ENCODE measurements around the gene GRIN2D. TPM values are rescaled to one million over a fixed set of nuclear protein-coding genes. Genes with fewer than 3 reads are reported as not detected.
A peak's percentile ranks its signal among the peaks of the same experiment; 100 is the strongest.

GRIN2D gene
- polyA plus RNA-seq, 1 donor from 2014 or later = 1.8 TPM

DNA sequence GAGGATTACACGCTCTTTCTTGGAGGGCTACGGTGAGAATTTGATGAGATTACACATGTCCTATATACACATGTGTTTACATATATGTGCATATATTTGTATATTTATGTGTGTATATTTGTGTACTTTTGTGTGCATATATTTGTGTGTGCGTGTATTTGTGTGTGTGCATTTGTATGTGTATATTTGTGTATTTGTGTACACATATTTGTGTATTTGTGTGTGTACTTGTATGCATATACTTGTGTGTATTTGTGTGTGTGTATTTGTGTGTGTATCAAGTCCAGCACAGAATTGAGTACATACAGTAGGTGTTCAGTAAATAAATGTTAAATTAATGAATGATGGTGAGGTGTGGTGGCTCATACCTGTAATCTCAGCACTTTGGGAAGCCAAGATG lies 31.6 kb upstream of the GRIN2D start:
- Histone ChIP-seq H3K36me3 (ENCODE audit: insufficient read depth, low read length) (no peaks in the 10 kb centered on the region), H3K9me3 (ENCODE audit: low read length) (no peaks in the 10 kb centered on the region), H3K4me3 (ENCODE audit: low read length) (no peak overlapping the region), H2AFZ (ENCODE audit: low read depth, low read length) (no peak overlapping the region), H3K9ac (ENCODE audit: low read length) (no peak overlapping the region), H3K27ac (ENCODE audit: low read length) (no peak overlapping the region), H3K9me2 (ENCODE audit: insufficient read depth, low read length) (no peaks in the 10 kb centered on the region), H4K20me1 (ENCODE audit: insufficient read depth) (no peaks in the 10 kb centered on the region), H3K27me3 (ENCODE audit: insufficient read depth, low read depth, low read length) (no peaks in the 10 kb centered on the region), H3K79me2 (replicated peaks; ENCODE audit: insufficient read depth, low read length) (no peaks in the 10 kb centered on the region), H3F3A (ENCODE audit: insufficient read depth, low read length, poor library complexity, severe bottlenecking) (no peaks in the 10 kb centered on the region), H3K4me2 (ENCODE audit: low read length) (no peak overlapping the region)
- TF ChIP-seq TAF1 (IDR thresholded peaks at IDR 0.05; ENCODE audit: low read depth) (no peak), EZH2 (IDR thresholded peaks at IDR 0.05; ENCODE audit: borderline replicate concordance, insufficient read depth, low read length, poor library complexity, severe bottlenecking) (no peak), RAD21 (conservative IDR thresholded peaks at IDR 0.05) (no peak), MXI1 (conservative IDR thresholded peaks at IDR 0.05; ENCODE audit: poor library complexity, severe bottlenecking) (no peak), POLR2AphosphoS5 (IDR thresholded peaks at IDR 0.05) (no peak), SMC3 (conservative IDR thresholded peaks at IDR 0.05; ENCODE audit: poor library complexity) (no peak)
- TF ChIP-seq, protein P1, sequence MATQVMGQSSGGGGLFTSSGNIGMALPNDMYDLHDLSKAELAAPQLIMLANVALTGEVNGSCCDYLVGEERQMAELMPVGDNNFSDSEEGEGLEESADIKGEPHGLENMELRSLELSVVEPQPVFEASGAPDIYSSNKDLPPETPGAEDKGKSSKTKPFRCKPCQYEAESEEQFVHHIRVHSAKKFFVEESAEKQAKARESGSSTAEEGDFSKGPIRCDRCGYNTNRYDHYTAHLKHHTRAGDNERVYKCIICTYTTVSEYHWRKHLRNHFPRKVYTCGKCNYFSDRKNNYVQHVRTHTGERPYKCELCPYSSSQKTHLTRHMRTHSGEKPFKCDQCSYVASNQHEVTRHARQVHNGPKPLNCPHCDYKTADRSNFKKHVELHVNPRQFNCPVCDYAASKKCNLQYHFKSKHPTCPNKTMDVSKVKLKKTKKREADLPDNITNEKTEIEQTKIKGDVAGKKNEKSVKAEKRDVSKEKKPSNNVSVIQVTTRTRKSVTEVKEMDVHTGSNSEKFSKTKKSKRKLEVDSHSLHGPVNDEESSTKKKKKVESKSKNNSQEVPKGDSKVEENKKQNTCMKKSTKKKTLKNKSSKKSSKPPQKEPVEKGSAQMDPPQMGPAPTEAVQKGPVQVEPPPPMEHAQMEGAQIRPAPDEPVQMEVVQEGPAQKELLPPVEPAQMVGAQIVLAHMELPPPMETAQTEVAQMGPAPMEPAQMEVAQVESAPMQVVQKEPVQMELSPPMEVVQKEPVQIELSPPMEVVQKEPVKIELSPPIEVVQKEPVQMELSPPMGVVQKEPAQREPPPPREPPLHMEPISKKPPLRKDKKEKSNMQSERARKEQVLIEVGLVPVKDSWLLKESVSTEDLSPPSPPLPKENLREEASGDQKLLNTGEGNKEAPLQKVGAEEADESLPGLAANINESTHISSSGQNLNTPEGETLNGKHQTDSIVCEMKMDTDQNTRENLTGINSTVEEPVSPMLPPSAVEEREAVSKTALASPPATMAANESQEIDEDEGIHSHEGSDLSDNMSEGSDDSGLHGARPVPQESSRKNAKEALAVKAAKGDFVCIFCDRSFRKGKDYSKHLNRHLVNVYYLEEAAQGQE (IDR thresholded peaks at IDR 0.05; ENCODE audit: borderline replicate concordance) = no peak
- TF ChIP-seq, protein P2, sequence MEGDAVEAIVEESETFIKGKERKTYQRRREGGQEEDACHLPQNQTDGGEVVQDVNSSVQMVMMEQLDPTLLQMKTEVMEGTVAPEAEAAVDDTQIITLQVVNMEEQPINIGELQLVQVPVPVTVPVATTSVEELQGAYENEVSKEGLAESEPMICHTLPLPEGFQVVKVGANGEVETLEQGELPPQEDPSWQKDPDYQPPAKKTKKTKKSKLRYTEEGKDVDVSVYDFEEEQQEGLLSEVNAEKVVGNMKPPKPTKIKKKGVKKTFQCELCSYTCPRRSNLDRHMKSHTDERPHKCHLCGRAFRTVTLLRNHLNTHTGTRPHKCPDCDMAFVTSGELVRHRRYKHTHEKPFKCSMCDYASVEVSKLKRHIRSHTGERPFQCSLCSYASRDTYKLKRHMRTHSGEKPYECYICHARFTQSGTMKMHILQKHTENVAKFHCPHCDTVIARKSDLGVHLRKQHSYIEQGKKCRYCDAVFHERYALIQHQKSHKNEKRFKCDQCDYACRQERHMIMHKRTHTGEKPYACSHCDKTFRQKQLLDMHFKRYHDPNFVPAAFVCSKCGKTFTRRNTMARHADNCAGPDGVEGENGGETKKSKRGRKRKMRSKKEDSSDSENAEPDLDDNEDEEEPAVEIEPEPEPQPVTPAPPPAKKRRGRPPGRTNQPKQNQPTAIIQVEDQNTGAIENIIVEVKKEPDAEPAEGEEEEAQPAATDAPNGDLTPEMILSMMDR (IDR thresholded peaks at IDR 0.05; ENCODE audit: poor library complexity, severe bottlenecking) = no peak

DNA sequence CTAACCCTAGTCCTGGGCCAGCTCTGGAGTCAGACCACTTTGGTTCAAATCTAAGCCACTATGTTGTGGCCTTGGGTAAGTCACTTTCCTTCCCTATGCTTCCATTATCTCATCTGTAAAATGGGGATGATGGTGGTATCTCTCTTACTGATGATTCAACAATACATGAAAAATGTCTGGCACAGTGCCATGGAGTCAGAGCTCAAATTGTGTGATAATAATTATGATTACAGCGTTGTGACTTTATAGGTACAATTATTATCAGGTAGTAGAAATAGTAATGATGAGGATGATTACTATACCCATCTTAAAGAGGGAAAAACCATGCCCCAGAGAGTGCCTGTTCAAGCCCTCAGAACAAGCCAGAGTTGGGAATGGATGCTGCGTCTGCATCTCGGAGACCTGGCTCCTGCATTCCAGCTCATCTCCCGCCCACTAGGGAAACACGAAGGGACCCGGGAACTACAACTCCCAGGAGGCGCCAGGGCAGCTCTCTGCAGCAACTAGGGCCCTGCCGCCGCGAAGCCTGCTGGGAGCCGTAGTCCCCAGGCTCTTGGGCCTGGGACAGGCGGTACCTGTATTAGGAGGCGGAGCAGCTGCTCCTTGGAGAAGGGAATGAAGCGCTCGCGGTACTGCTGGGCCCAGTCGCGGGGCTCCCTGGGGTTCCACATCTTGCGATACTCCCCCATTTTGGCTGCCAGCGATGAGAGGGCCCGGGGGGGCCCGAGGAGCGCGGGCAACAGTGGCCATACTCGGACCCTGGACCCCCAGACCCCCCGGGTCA lies 30.6 kb upstream of the GRIN2D start:
- no peaks in the 10 kb centered on the region for H3K9me3 ChIP-seq (ENCODE audit: low read length)
- no peaks in the 10 kb centered on the region for H3K27me3 ChIP-seq (ENCODE audit: insufficient read depth, low read depth, low read length)
- no peak for TF ChIP-seq EP300 (conservative IDR thresholded peaks at IDR 0.05; ENCODE audit: poor library complexity, severe bottlenecking)
- TF ChIP-seq, protein P2 (IDR thresholded peaks at IDR 0.05; ENCODE audit: poor library complexity, severe bottlenecking) = peak; percentile 41
- TF ChIP-seq SMC3 (conservative IDR thresholded peaks at IDR 0.05; ENCODE audit: poor library complexity) = peak; percentile 8
- peak; percentile 37 for TF ChIP-seq MXI1 (conservative IDR thresholded peaks at IDR 0.05; ENCODE audit: poor library complexity, severe bottlenecking)
- no peak for TF ChIP-seq RAD21 (conservative IDR thresholded peaks at IDR 0.05)
- TF ChIP-seq POLR2AphosphoS5 (IDR thresholded peaks at IDR 0.05) = peak; percentile 15
- TF ChIP-seq EZH2 (IDR thresholded peaks at IDR 0.05; ENCODE audit: borderline replicate concordance, insufficient read depth, low read length, poor library complexity, severe bottlenecking) = no peak
- TF ChIP-seq, protein P1 (IDR thresholded peaks at IDR 0.05; ENCODE audit: borderline replicate concordance) = no peak
- no peak for TF ChIP-seq TAF1 (IDR thresholded peaks at IDR 0.05; ENCODE audit: low read depth)
- H3K36me3 ChIP-seq (ENCODE audit: insufficient read depth, low read length) = no peaks in the 10 kb centered on the region
- H3K27ac ChIP-seq (ENCODE audit: low read length) = peak overlapping the region; percentile 92
- peak overlapping the region; percentile 85 for H2AFZ ChIP-seq (ENCODE audit: low read depth, low read length)
- peak overlapping the region; percentile 96 for H3K4me2 ChIP-seq (ENCODE audit: low read length)
- H3K4me3 ChIP-seq (ENCODE audit: low read length) = peak overlapping the region; percentile 73
- peak overlapping the region; percentile 87 for H3K9ac ChIP-seq (ENCODE audit: low read length)
- H3K9me2 ChIP-seq (ENCODE audit: insufficient read depth, low read length) = no peaks in the 10 kb centered on the region
- no peaks in the 10 kb centered on the region for H3K79me2 ChIP-seq (replicated peaks; ENCODE audit: insufficient read depth, low read length)
- no peaks in the 10 kb centered on the region for H4K20me1 ChIP-seq (ENCODE audit: insufficient read depth)
- H3F3A ChIP-seq (ENCODE audit: insufficient read depth, low read length, poor library complexity, severe bottlenecking) = no peaks in the 10 kb centered on the region
